Measurements from ENCODE around the gene RIN2.

DNA sequence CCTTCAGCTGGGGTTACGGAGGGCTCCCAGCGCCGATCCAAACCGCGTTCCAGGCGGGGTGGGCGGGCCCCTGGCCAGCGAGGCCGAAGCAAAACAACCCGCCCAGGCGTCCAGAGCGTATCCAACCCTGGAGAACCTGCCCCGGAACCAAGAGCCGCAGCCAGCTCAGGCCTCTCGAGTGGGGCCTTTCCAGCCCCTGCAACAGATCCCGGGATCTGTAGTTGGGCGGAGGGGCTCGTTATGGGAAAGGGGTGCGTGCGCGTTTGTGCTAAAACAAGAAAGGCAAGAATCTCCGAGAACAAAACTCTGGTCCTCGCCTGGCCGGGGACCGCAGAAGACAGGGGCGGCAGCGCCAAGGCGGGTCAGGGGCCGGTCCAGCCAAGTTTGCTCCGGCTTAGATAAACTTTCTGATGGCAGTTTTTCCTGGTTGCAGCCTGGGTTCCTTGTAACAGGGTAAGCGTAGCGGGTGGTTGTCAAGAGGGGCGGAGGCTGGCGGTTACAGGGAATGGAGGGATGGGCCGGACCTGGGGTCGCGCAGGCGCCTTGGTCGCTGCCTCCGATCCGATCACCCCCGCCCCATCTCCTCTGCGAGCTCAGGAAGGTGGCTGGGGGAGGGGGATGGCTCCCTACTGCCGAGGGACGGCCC is 448 bp upstream of the RIN2 start:
- no peak for TF ChIP-seq ZNF239 (CRISPR knock-in tag; IDR thresholded peaks at IDR 0.05)
- TF ChIP-seq ZNF445 (CRISPR knock-in tag; IDR thresholded peaks at IDR 0.05; ENCODE audit: low read depth): no peak
- no peak for TF ChIP-seq ARNT (IDR thresholded peaks at IDR 0.05)
- no peak for TF ChIP-seq RFX5 (IDR thresholded peaks at IDR 0.05; ENCODE audit: low read depth, low read length)
- TF ChIP-seq CHD1 (IDR thresholded peaks at IDR 0.05; ENCODE audit: low read length): no peak
- no peak for TF ChIP-seq JUND (IDR thresholded peaks at IDR 0.05; ENCODE audit: borderline replicate concordance, low read depth, low read length)
- no peak for TF ChIP-seq JUND (tag; IDR thresholded peaks at IDR 0.05; ENCODE audit: borderline replicate concordance, low read depth, low read length)
- no peak for TF ChIP-seq HIVEP1 (CRISPR knock-in tag; IDR thresholded peaks at IDR 0.05)
- no peak for TF ChIP-seq CTCF (IDR thresholded peaks at IDR 0.05 in 2 of 3, conservative IDR thresholded peaks at IDR 0.05 in 1 of 3; ENCODE audit: insufficient read depth in 2 of 3, low read depth in 1 of 3, low read length in 3 of 3)
- TF ChIP-seq MAZ (CRISPR knock-in tag; conservative IDR thresholded peaks at IDR 0.05 in 1 of 2, IDR thresholded peaks at IDR 0.05 in 1 of 2): no peak
- no peak for TF ChIP-seq CC2D1A (IDR thresholded peaks at IDR 0.05)
